ENCODE data around the gene ACSM6. TPM values are rescaled to one million over a fixed set of nuclear protein-coding genes. Genes with fewer than 3 reads are reported as not detected.
"Not testable (repeated sequence)": the region's sequence is repeated elsewhere in the genome, so short reads cannot be mapped to it uniquely, and the experiment has no call there.

Gene ACSM6
- not detected for polyA plus RNA-seq (2012; ENCODE audit: insufficient read depth, insufficient read length)

- no peak for DNase-seq (ENCODE audit: low read depth, low spot score)
These were observed at the start of gene ACSM6 for GRCh38 chr10:95193944-95194343. Gene ACSM6, plus strand, starts transcription at chr10:95194238. Its CDS starts 248 bp downstream, at chr10:95194486.

GRCh38 chr10:95168694-95169093 is 25.3 kb upstream of the ACSM6 start:
- no peak overlapping the region for H3K4me3 ChIP-seq (ENCODE audit: low read length)
- DNase-seq (ENCODE audit: low read depth, low spot score) = no peak

More at GRCh38 chr10:95193944-95194343, at the start of gene ACSM6:
- H3K4me3 ChIP-seq (ENCODE audit: low read length) = no peak within 1 kb of the TSS

GRCh38 chr10:95169522-95169921 is 24.5 kb upstream of the ACSM6 start:
- DNase-seq (ENCODE audit: low read depth, low spot score) = no peak

GRCh38 chr10:95170790-95171189 is 23.2 kb upstream of the ACSM6 start:
- DNase-seq (ENCODE audit: low read depth, low spot score) = no peak
- H3K4me3 ChIP-seq (ENCODE audit: low read length) = no peak overlapping the region

More at GRCh38 chr10:95169522-95169921, 24.5 kb upstream of the ACSM6 start:
- no peak overlapping the region for H3K4me3 ChIP-seq (ENCODE audit: low read length)

GRCh38 chr10:95171336-95171735 is 22.7 kb upstream of the ACSM6 start:
- no peak overlapping the region for H3K4me3 ChIP-seq (ENCODE audit: low read length)
- no peak for DNase-seq (ENCODE audit: low read depth, low spot score)

- no peak for DNase-seq (ENCODE audit: low read depth, low spot score)
- no peak overlapping the region for H3K4me3 ChIP-seq (ENCODE audit: low read length)
These were observed 21.2 kb upstream of the ACSM6 start for GRCh38 chr10:95172851-95173250.

GRCh38 chr10:95176101-95176500 is 17.9 kb upstream of the ACSM6 start:
- DNase-seq (ENCODE audit: low read depth, low spot score) = no peak
- H3K4me3 ChIP-seq (ENCODE audit: low read length) = no peak overlapping the region

GRCh38 chr10:95177429-95177828 is 16.6 kb upstream of the ACSM6 start:
- no peak overlapping the region for H3K4me3 ChIP-seq (ENCODE audit: low read length)
- no peak for DNase-seq (ENCODE audit: low read depth, low spot score)

- no peak for DNase-seq (ENCODE audit: low read depth, low spot score)
- H3K4me3 ChIP-seq (ENCODE audit: low read length) = no peak overlapping the region
These were observed 15.8 kb upstream of the ACSM6 start for GRCh38 chr10:95178266-95178665.

GRCh38 chr10:95178797-95179196 is 15.2 kb upstream of the ACSM6 start:
- H3K4me3 ChIP-seq (ENCODE audit: low read length) = no peak overlapping the region
- no peak for DNase-seq (ENCODE audit: low read depth, low spot score)

- H3K4me3 ChIP-seq (ENCODE audit: low read length) = no peak overlapping the region
- DNase-seq (ENCODE audit: low read depth, low spot score) = no peak
These were observed 12.3 kb upstream of the ACSM6 start for GRCh38 chr10:95181726-95182125.

- H3K4me3 ChIP-seq (ENCODE audit: low read length) = peak overlapping the region; percentile 55
- peak; percentile 32 for DNase-seq (ENCODE audit: low read depth, low spot score)
These were observed 10.5 kb upstream of the ACSM6 start for GRCh38 chr10:95183271-95184230.

GRCh38 chr10:95187617-95188016 is 6.4 kb upstream of the ACSM6 start:
- DNase-seq (ENCODE audit: low read depth, low spot score) = no peak
- no peak overlapping the region for H3K4me3 ChIP-seq (ENCODE audit: low read length)

- H3K4me3 ChIP-seq (ENCODE audit: low read length) = no peak overlapping the region
- DNase-seq (ENCODE audit: low read depth, low spot score) = no peak
These were observed 5.4 kb upstream of the ACSM6 start for GRCh38 chr10:95188593-95188992.

GRCh38 chr10:95196046-95196445 is 2.0 kb downstream of the ACSM6 start:
- no peak for DNase-seq (ENCODE audit: low read depth, low spot score)
- H3K4me3 ChIP-seq (ENCODE audit: low read length) = no peak overlapping the region

GRCh38 chr10:95201736-95202135 is 7.7 kb downstream of the ACSM6 start:
- no peak overlapping the region for H3K4me3 ChIP-seq (ENCODE audit: low read length)
- DNase-seq (ENCODE audit: low read depth, low spot score) = no peak

GRCh38 chr10:95202865-95203264 is 8.8 kb downstream of the ACSM6 start:
- not testable (repeated sequence) for DNase-seq (ENCODE audit: low read depth, low spot score); H3K4me3 ChIP-seq (ENCODE audit: low read length)

GRCh38 chr10:95208702-95209391 is 14.8 kb downstream of the ACSM6 start:
- no peak overlapping the region for H3K4me3 ChIP-seq (ENCODE audit: low read length)
- no peak for DNase-seq (ENCODE audit: low read depth, low spot score)

- H3K4me3 ChIP-seq (ENCODE audit: low read length) = no peak overlapping the region
- DNase-seq (ENCODE audit: low read depth, low spot score) = no peak
These were observed 15.6 kb downstream of the ACSM6 start for GRCh38 chr10:95209509-95210127.
